ENCODE measurements around the gene SH2D3C. TPM values are rescaled to one million over a fixed set of nuclear protein-coding genes. Genes with fewer than 3 reads are reported as not detected.

Gene SH2D3C
- total RNA-seq, 4 donors from 2014 or later = 2.6 to 10.1 (median 3.9) TPM

DNA sequence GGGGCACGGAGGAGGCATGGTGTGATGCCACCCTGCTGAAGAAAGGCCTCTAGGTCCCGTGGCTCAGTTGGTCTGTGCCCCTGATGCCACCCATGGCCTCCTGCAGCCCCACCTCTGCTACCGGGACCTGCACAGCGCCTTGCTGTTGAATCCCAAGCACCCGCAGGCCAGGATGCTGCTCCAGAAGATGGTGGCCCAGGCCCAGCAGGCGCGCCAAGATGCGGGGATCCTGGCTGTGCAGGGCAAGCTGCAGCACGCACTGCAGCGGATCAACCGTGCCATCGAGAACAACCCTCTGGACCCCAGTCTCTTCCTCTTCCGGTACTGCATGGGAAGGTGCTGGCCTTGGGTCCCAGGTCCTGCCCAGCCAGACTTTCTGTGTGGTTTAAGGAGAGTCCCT, 55.5 kb downstream of the SH2D3C start:
- H3K4me1 ChIP-seq = peaks cover 0 to 23% (median 12%) of the 10 kb centered on the region in 4 donors
- intact Hi-C loops (cut with DNase I; ENCODE audit: low total_unique reads) (no loop called here), in situ Hi-C loops (cut with MboI; ENCODE audit: low pct_ligation_motif_present in 1 of 4, low pct_unique_long_range_greater_than_20kb in 1 of 4, low sequenced_read_pairs in 3 of 4) (no loop called here)
- no peak for DNase-seq
- H3K27ac ChIP-seq = no peak overlapping the region
- TF ChIP-seq POLR2A (IDR thresholded peaks at IDR 0.05) (no peak), POLR2AphosphoS5 (IDR thresholded peaks at IDR 0.05) (no peak), EP300 (IDR thresholded peaks at IDR 0.05; ENCODE audit: low read depth) (no peak)
- TF ChIP-seq, protein P1, sequence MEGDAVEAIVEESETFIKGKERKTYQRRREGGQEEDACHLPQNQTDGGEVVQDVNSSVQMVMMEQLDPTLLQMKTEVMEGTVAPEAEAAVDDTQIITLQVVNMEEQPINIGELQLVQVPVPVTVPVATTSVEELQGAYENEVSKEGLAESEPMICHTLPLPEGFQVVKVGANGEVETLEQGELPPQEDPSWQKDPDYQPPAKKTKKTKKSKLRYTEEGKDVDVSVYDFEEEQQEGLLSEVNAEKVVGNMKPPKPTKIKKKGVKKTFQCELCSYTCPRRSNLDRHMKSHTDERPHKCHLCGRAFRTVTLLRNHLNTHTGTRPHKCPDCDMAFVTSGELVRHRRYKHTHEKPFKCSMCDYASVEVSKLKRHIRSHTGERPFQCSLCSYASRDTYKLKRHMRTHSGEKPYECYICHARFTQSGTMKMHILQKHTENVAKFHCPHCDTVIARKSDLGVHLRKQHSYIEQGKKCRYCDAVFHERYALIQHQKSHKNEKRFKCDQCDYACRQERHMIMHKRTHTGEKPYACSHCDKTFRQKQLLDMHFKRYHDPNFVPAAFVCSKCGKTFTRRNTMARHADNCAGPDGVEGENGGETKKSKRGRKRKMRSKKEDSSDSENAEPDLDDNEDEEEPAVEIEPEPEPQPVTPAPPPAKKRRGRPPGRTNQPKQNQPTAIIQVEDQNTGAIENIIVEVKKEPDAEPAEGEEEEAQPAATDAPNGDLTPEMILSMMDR (IDR thresholded peaks at IDR 0.05) = no peak
- no peak overlapping the region for H3K4me3 ChIP-seq
- no peaks in the 10 kb centered on the region for H3K36me3 ChIP-seq
- no peaks in the 10 kb centered on the region for H3K9me3 ChIP-seq
- 85% methylated on average over 13 of the region's 13 CpGs; no CpG with 5 or more reads in 1 of the 2 donors for WGBS, 2 donors (ENCODE audit: low coverage in 1 of 2)
- H3K27me3 ChIP-seq = no peaks in the 10 kb centered on the region

DNA sequence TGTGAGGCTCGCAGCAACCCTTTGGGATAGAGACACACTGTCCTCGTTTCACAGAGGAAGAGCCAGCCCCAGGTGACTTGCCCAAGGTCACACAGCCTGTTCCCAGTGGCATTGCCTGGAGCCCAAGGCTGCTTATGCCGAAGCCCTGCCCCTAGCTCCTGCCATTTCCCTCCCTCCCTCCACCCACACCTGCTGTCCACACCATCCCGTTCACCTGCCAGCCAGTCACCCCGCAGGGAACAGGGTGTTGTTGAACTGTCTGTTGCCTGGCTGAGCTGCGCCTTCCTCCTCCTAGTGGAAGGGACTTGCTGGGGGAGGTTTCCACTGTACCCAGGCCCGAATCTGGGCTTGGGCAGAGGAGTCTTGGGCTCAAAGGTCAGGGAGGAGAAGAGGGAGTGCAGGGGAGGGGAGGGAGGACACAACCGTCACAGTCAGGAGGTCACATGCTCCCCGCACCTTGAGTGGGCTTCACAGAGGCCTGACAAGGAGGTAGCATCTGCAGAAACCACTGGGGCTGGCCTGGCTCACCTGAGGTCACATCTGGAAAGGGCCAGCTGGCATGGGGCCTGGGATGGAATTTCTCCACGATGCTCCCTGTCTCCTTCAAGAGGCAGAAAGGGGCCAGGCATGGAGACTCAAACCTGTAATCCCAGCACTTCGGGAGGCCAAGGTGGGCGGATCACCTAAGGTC, 56.3 kb downstream of the SH2D3C start:
- Histone ChIP-seq H3K36me3 (no peaks in the 10 kb centered on the region), H3K9me3 (no peaks in the 10 kb centered on the region), H3K27me3 (no peaks in the 10 kb centered on the region), H3K4me3 (no peak overlapping the region), H3K27ac (peak overlapping the region in 1 of 4 donors; percentile 15), H3K4me1 (peaks cover 0 to 23% (median 12%) of the 10 kb centered on the region in 4 donors)
- WGBS, 2 donors (ENCODE audit: low coverage in 1 of 2) = 60% methylated on average over 12 of the region's 12 CpGs; no CpG with 5 or more reads in 1 of the 2 donors
- no peak for TF ChIP-seq EP300 (IDR thresholded peaks at IDR 0.05; ENCODE audit: low read depth)
- no peak for TF ChIP-seq POLR2AphosphoS5 (IDR thresholded peaks at IDR 0.05)
- TF ChIP-seq, protein P1 (IDR thresholded peaks at IDR 0.05) = no peak
- no peak for TF ChIP-seq POLR2A (IDR thresholded peaks at IDR 0.05)
- intact Hi-C loops (cut with DNase I; ENCODE audit: low total_unique reads) (no loop called here), in situ Hi-C loops (cut with MboI; ENCODE audit: low pct_ligation_motif_present in 1 of 4, low pct_unique_long_range_greater_than_20kb in 1 of 4, low sequenced_read_pairs in 3 of 4) (no loop called here)
- DNase-seq = no peak

DNA sequence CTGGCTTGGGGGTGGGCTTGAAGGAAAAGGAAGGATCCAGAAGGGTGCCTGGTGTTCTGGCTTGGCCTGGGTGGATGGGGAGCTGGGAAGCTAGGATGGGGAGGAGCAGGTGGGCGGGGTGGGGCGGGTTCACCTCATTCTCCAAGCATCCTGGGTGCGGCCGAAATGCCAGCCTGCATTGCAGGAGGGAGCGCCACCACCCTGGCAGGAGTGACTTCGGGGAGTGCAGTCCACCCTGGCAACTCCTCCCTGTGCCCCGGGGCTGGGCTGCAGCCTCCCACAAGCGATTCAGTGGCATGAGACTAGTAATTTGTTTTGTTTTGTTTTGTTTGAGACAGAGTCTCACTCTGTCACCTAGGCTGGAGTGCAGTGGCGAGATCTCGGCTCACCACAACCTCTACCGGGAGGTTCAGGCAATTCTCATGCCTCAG, 57.1 kb downstream of the SH2D3C start:
- H3K4me3 ChIP-seq = no peak overlapping the region
- no peaks in the 10 kb centered on the region for H3K36me3 ChIP-seq
- peak overlapping the region in 1 of 4 donors; percentile 15 for H3K27ac ChIP-seq
- TF ChIP-seq POLR2AphosphoS5 (IDR thresholded peaks at IDR 0.05) = no peak
- TF ChIP-seq POLR2A (IDR thresholded peaks at IDR 0.05) = no peak
- TF ChIP-seq, protein P1 (IDR thresholded peaks at IDR 0.05) = no peak
- no peak for TF ChIP-seq EP300 (IDR thresholded peaks at IDR 0.05; ENCODE audit: low read depth)
- 32% methylated on average over 11 of the region's 11 CpGs; no CpG with 5 or more reads in 1 of the 2 donors for WGBS, 2 donors (ENCODE audit: low coverage in 1 of 2)
- no peaks in the 10 kb centered on the region for H3K27me3 ChIP-seq
- intact Hi-C loops (cut with DNase I; ENCODE audit: low total_unique reads) = no loop called here
- no peaks in the 10 kb centered on the region for H3K9me3 ChIP-seq
- peak; percentile 67 for DNase-seq
- peaks cover 0 to 23% (median 13%) of the 10 kb centered on the region in 4 donors for H3K4me1 ChIP-seq
- in situ Hi-C loops (cut with MboI; ENCODE audit: low pct_ligation_motif_present in 1 of 4, low pct_unique_long_range_greater_than_20kb in 1 of 4, low sequenced_read_pairs in 3 of 4) = no loop called here

DNA sequence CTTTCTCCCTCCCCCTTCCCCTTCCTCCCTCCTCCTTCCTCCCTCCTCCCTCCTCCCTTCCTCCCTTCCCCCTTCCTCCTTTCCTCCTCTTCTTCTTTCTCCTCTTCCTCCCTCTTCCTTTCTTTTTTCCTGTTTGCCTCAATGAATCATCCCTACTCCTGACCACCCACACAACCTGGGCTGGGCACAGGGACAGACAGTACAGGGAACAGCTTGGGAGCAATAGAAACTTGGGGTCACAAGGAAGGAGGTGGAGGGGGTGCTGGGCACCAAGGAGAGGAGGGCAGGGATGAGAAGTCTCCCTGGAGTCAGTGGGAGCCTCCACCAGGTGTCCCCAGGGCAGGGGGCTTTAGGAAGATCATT, 57.6 kb downstream of the SH2D3C start:
- H3K27ac ChIP-seq = no peak overlapping the region
- no peak overlapping the region for H3K4me3 ChIP-seq
- no peak for DNase-seq
- no peaks in the 10 kb centered on the region for H3K27me3 ChIP-seq
- intact Hi-C loops (cut with DNase I; ENCODE audit: low total_unique reads) (no loop called here), in situ Hi-C loops (cut with MboI; ENCODE audit: low pct_ligation_motif_present in 1 of 4, low pct_unique_long_range_greater_than_20kb in 1 of 4, low sequenced_read_pairs in 3 of 4) (no loop called here)
- H3K36me3 ChIP-seq = no peaks in the 10 kb centered on the region
- no peaks in the 10 kb centered on the region for H3K9me3 ChIP-seq
- H3K4me1 ChIP-seq = peaks cover 0 to 28% (median 18%) of the 10 kb centered on the region in 4 donors
- TF ChIP-seq EP300 (IDR thresholded peaks at IDR 0.05; ENCODE audit: low read depth) (no peak), POLR2A (IDR thresholded peaks at IDR 0.05) (no peak), POLR2AphosphoS5 (IDR thresholded peaks at IDR 0.05) (no peak)
- TF ChIP-seq, protein P1 (IDR thresholded peaks at IDR 0.05) = no peak

Measured in transverse colon (tissue), 4 donors.